Erythroblast (primary cell): Measurements from ENCODE around the gene MAMLD1.
A peak's percentile ranks its signal among the peaks of the same experiment; 100 is the strongest.

Experiments
- DNase-seq, 2 experiments: peaks; one replicate each; lab custom pipeline; 2025; lab: John Stamatoyannopoulos, UW
- GATA1 ChIP-seq: IDR thresholded peaks from 2 replicates; pipeline ENCODE4 v1.6.1; 2011; ENCODE audit warnings: low read depth, mild to moderate bottlenecking, control low read depth, low read length, moderate library complexity
- POLR2A ChIP-seq: IDR thresholded peaks from 2 replicates; pipeline ENCODE4 v1.6.1; 2011; ENCODE audit warnings: mild to moderate bottlenecking, low read length

The MAMLD1 gene

GRCh38 chrX:150405576-150405975, 42.5 kb downstream of the MAMLD1 start:
- TF ChIP-seq POLR2A, result no peak
- no peak for TF ChIP-seq GATA1

GRCh38 chrX:150406596-150406995, 43.5 kb downstream of the MAMLD1 start:
- TF ChIP-seq GATA1 (no peak), POLR2A (no peak)
- no peak for DNase-seq

More at GRCh38 chrX:150405576-150405975, 42.5 kb downstream of the MAMLD1 start:
- DNase-seq, result peak; percentile 22 to 25

- DNase-seq, result no peak
- TF ChIP-seq POLR2A (no peak), GATA1 (no peak)
Observed at GRCh38 chrX:150408007-150408406, 44.9 kb downstream of the MAMLD1 start.

GRCh38 chrX:150408561-150408960, 45.4 kb downstream of the MAMLD1 start:
- no peak for TF ChIP-seq POLR2A
- TF ChIP-seq GATA1, result no peak
- DNase-seq, result no peak

- TF ChIP-seq POLR2A (no peak), GATA1 (no peak)
- DNase-seq, result no peak
Observed at GRCh38 chrX:150409486-150409885, 46.4 kb downstream of the MAMLD1 start.

- no peak for DNase-seq
- TF ChIP-seq GATA1 (no peak), POLR2A (no peak)
Observed at GRCh38 chrX:150409964-150410363, 46.8 kb downstream of the MAMLD1 start.

- DNase-seq, result no peak
- no peak for TF ChIP-seq POLR2A
- TF ChIP-seq GATA1, result no peak
Observed at GRCh38 chrX:150410513-150410912, 47.4 kb downstream of the MAMLD1 start.

- TF ChIP-seq GATA1 (no peak), POLR2A (no peak)
- DNase-seq, result no peak
Observed at GRCh38 chrX:150411656-150412055, 48.5 kb downstream of the MAMLD1 start.

GRCh38 chrX:150414228-150414627, 51.1 kb downstream of the MAMLD1 start:
- TF ChIP-seq GATA1 (no peak), POLR2A (no peak)
- DNase-seq, result no peak

GRCh38 chrX:150416469-150416868, 53.4 kb downstream of the MAMLD1 start:
- no peak for TF ChIP-seq GATA1

GRCh38 chrX:150421816-150422215, 58.7 kb downstream of the MAMLD1 start:
- DNase-seq, result no peak
- TF ChIP-seq GATA1, result no peak
- no peak for TF ChIP-seq POLR2A

More at GRCh38 chrX:150416469-150416868, 53.4 kb downstream of the MAMLD1 start:
- DNase-seq, result no peak

GRCh38 chrX:150429594-150429993, 66.5 kb downstream of the MAMLD1 start:
- DNase-seq, result no peak
- TF ChIP-seq POLR2A (no peak), GATA1 (no peak)

GRCh38 chrX:150436195-150436594, 73.1 kb downstream of the MAMLD1 start:
- TF ChIP-seq GATA1, result no peak
- TF ChIP-seq POLR2A, result no peak
- no peak for DNase-seq

- no peak for TF ChIP-seq POLR2A
- no peak for TF ChIP-seq GATA1
- DNase-seq, result no peak
Observed at GRCh38 chrX:150438165-150438564, 75.0 kb downstream of the MAMLD1 start.

GRCh38 chrX:150446151-150446550, 83.0 kb downstream of the MAMLD1 start:
- TF ChIP-seq POLR2A (no peak), GATA1 (no peak)
- no peak for DNase-seq
